H1 (cell line): ENCODE data around the gene RNASE1.

ENCODE experiments used
- CHD1 ChIP-seq: IDR thresholded peaks from 2 replicates; pipeline ENCODE4 v1.6.1; 2012; ENCODE audit warnings: low read depth, low read length, improper control_type of control experiment
- CREB1 ChIP-seq: IDR thresholded peaks from 2 replicates; pipeline ENCODE4 v1.6.1; 2012; ENCODE audit warnings: inconsistent platforms
- EGR1 ChIP-seq: IDR thresholded peaks from 2 replicates; pipeline ENCODE4 v1.6.1; 2011; ENCODE audit warnings: low read depth, low read length, borderline replicate concordance
- EP300 ChIP-seq, 2 experiments: IDR thresholded peaks; 1 replicate in 1 of 2; 2 replicates in 1 of 2; pipeline ENCODE4 v1.6.1; 2011 to 2012; ENCODE audit warnings: low read depth in 2 of 2, low read length in 2 of 2, mild to moderate bottlenecking in 2 of 2, borderline replicate concordance in 1 of 2, inconsistent platforms in 1 of 2, moderate library complexity in 1 of 2
- EZH2 ChIP-seq: fragments of 200-600 bp; sonication (generic); IDR thresholded peaks from 2 replicates; pipeline ENCODE4 v1.7.1; 2012; ENCODE audit warnings: low read depth, mild to moderate bottlenecking, moderate library complexity, low read length, inconsistent platforms; ENCODE audit not compliant: severe bottlenecking
- FOSL1 ChIP-seq: IDR thresholded peaks from 2 replicates; pipeline ENCODE4 v1.6.1; 2011; ENCODE audit warnings: mild to moderate bottlenecking, low read depth, low read length, moderate library complexity; ENCODE audit not compliant: insufficient read depth
- GTF2F1 ChIP-seq: IDR thresholded peaks from 2 replicates; pipeline ENCODE4 v1.6.1; 2012; ENCODE audit warnings: low read depth, low read length, improper control_type of control experiment, borderline replicate concordance
- JUND ChIP-seq: IDR thresholded peaks from 2 replicates; pipeline ENCODE4 v1.6.1; 2011; ENCODE audit warnings: mild to moderate bottlenecking, improper control_type of control experiment, low read length
- NRF1 ChIP-seq: IDR thresholded peaks from 2 replicates; pipeline ENCODE4 v1.6.1; 2011; ENCODE audit warnings: mild to moderate bottlenecking, low read depth, low read length, improper control_type of control experiment
- POLR2A ChIP-seq, 2 experiments: IDR thresholded peaks; 1 replicate in 1 of 2; 2 replicates in 1 of 2; pipeline ENCODE4 v1.6.1; 2011; ENCODE audit warnings: low read depth in 2 of 2, low read length in 2 of 2, mild to moderate bottlenecking in 2 of 2; ENCODE audit errors: control extremely low read depth in 1 of 2
- RFX5 ChIP-seq: IDR thresholded peaks from 2 replicates; pipeline ENCODE4 v1.6.1; 2011; ENCODE audit warnings: low read depth, low read length, improper control_type of control experiment, borderline replicate concordance
- TBP ChIP-seq: IDR thresholded peaks from 2 replicates; pipeline ENCODE4 v1.6.1; 2011; ENCODE audit warnings: low read depth, low read length, improper control_type of control experiment
- ZNF274 ChIP-seq: IDR thresholded peaks from 2 replicates; pipeline ENCODE4 v1.7.0; 2012; ENCODE audit warnings: low read length, borderline replicate concordance; ENCODE audit errors: extremely low read depth
- TF ChIP-seq, protein P1 (sequence below), 3 experiments: IDR thresholded peaks; 1 replicate in 2 of 3; 2 replicates in 1 of 3; pipeline versions ENCODE4 v1.5.1 to v1.6.1; 2011; ENCODE audit warnings: low read length in 3 of 3, mild to moderate bottlenecking in 3 of 3, inconsistent platforms in 2 of 3, low read depth in 1 of 3, moderate library complexity in 1 of 3; ENCODE audit not compliant: insufficient read depth in 1 of 3; ENCODE audit errors: control extremely low read depth in 1 of 3

- TF ChIP-seq, protein P1, sequence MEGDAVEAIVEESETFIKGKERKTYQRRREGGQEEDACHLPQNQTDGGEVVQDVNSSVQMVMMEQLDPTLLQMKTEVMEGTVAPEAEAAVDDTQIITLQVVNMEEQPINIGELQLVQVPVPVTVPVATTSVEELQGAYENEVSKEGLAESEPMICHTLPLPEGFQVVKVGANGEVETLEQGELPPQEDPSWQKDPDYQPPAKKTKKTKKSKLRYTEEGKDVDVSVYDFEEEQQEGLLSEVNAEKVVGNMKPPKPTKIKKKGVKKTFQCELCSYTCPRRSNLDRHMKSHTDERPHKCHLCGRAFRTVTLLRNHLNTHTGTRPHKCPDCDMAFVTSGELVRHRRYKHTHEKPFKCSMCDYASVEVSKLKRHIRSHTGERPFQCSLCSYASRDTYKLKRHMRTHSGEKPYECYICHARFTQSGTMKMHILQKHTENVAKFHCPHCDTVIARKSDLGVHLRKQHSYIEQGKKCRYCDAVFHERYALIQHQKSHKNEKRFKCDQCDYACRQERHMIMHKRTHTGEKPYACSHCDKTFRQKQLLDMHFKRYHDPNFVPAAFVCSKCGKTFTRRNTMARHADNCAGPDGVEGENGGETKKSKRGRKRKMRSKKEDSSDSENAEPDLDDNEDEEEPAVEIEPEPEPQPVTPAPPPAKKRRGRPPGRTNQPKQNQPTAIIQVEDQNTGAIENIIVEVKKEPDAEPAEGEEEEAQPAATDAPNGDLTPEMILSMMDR (IDR thresholded peaks at IDR 0.05; ENCODE audit: control extremely low read depth in 1 of 3, insufficient read depth in 1 of 3, low read depth in 1 of 3, low read length in 3 of 3), result no peak
- TF ChIP-seq EZH2 (no peak), NRF1 (no peak), TBP (no peak), GTF2F1 (no peak), CHD1 (no peak), JUND (no peak), RFX5 (no peak), ZNF274 (no peak), POLR2A (IDR thresholded peaks at IDR 0.05; ENCODE audit: control extremely low read depth in 1 of 2, low read depth in 2 of 2, low read length in 2 of 2) (no peak), EP300 (IDR thresholded peaks at IDR 0.05; ENCODE audit: borderline replicate concordance in 1 of 2, low read depth in 2 of 2, low read length in 2 of 2) (no peak), EGR1 (no peak), FOSL1 (no peak), CREB1 (no peak)
These were observed 32.3 kb upstream of the RNASE1 start for GRCh38 chr14:20834899-20835298.
